ENCODE results near the gene FUT4. TPM values are rescaled to one million over a fixed set of nuclear protein-coding genes. Genes with fewer than 3 reads are reported as not detected.

The FUT4 gene
- 8.0 and 8.4 TPM in 2 replicates for total RNA-seq

GRCh38 chr11:94543695-94544645, at the start of gene FUT4:
FUT4 (plus strand) TSS chr11:94543921; CDS start chr11:94544134, 213 bp downstream.

GRCh38 chr11:94511932-94512781, 31.6 kb upstream of the FUT4 start, which contains the start of gene C11orf97:
C11orf97 (plus strand) TSS chr11:94512461; CDS start chr11:94512529, 68 bp downstream.

GRCh38 chr11:94567181-94567670, 23.5 kb downstream of the FUT4 start, which contains the start of gene PIWIL4:
PIWIL4 (plus strand) TSS chr11:94567368; CDS start chr11:94567519, 151 bp downstream.

Other genes starting within 250 kb of the FUT4 start
- not detected in 2 replicates for gene IZUMO1R, start 239.3 kb upstream of the FUT4 start, total RNA-seq
- gene GPR83, start 142.5 kb upstream of the FUT4 start, total RNA-seq: not detected in 2 replicates
- gene MRE11, start 50.1 kb upstream of the FUT4 start, total RNA-seq: 25.7 and 38.6 TPM in 2 replicates
- gene ANKRD49, start 49.9 kb upstream of the FUT4 start, total RNA-seq: 13.1 and 13.2 TPM in 2 replicates
- not detected in 2 replicates for gene C11orf97, start 31.5 kb upstream of the FUT4 start, total RNA-seq
- 0.66 and 0.79 TPM in 2 replicates for gene PIWIL4, start 23.4 kb downstream of the FUT4 start, total RNA-seq
- 50.0 and 53.6 TPM in 2 replicates for gene AMOTL1, start 224.4 kb downstream of the FUT4 start, total RNA-seq